Measurements from ENCODE around the gene VAV1. TPM values are rescaled to one million over a fixed set of nuclear protein-coding genes. Genes with fewer than 3 reads are reported as not detected.
A peak's percentile ranks its signal among the peaks of the same experiment; 100 is the strongest.

VAV1 gene
- total RNA-seq, 1 experiment from 2014 or later: 7.5 TPM

GRCh38 chr19:6737873-6738786 is 34.4 kb upstream of the VAV1 start:
- H4K20me1 ChIP-seq (ENCODE audit: insufficient read depth): 0 out of 2 replicates have a peak, but pooled peaks cover 5% of the 10 kb centered on the region
- intact Hi-C loops (cut with micrococcal nuclease; ENCODE audit: unreplicated experiment): loop anchor here (1.0 to 5.0 kb wide), 4 partner anchors 29 to 611 kb away; partner anchors contain the start of genes CRB3 and SH2D3A
- no peaks in the 10 kb centered on the region for H3K9me2 ChIP-seq (ENCODE audit: insufficient read depth)
- H3K27ac ChIP-seq: peak overlapping the region; percentile 52
- no peaks in the 10 kb centered on the region for H3K9me3 ChIP-seq (ENCODE audit: insufficient read depth, low read depth)
- peak overlapping the region; percentile 45; the same call in 1 of the 2 replicates for H3K4me3 ChIP-seq
- peaks cover 34% of the 10 kb centered on the region for H3K4me1 ChIP-seq (replicated peaks; ENCODE audit: insufficient read depth)
- H2AFZ ChIP-seq: 0 out of 2 replicates have a peak overlapping the region, but pooled peaks have one; percentile 49
- no TSS peak for BruUV-seq (replicated peaks)
- DNase-seq: peak; percentile 52 to 65
- no peaks in the 10 kb centered on the region for H3K36me3 ChIP-seq (ENCODE audit: low read depth)
- H3K79me2 ChIP-seq (ENCODE audit: low read depth): peaks cover 49% of the 10 kb centered on the region
- no peaks in the 10 kb centered on the region for H3K27me3 ChIP-seq (ENCODE audit: insufficient read depth, low read depth)
- CTCF ChIA-PET: interaction anchor here (0.5 to 1.1 kb wide), 5 partner anchors 63 to 929 kb away, joined by 3 to 7 read pairs (median 3); no protein-coding TSS in a partner anchor
- TF ChIP-seq EZH2 (IDR thresholded peaks at IDR 0.05; ENCODE audit: low read depth) (no peak), CTCF (conservative IDR thresholded peaks at IDR 0.05) (peak; percentile 72)
- POLR2A ChIA-PET (ENCODE audit: unreplicated experiment): interaction anchor here (0.7 to 1.8 kb wide), 4 partner anchors 10 to 215 kb away, joined by 3 to 8 read pairs (median 4); partner anchors contain the start of gene C3
- H3K4me2 ChIP-seq: peak overlapping the region; percentile 72
- H3F3A ChIP-seq (ENCODE audit: insufficient read depth, low read depth): peaks cover 43% of the 10 kb centered on the region

- Histone ChIP-seq H2AFZ (peak overlapping the region; percentile 49; the same call in 1 of the 2 replicates), H3K79me2 (ENCODE audit: low read depth) (peaks cover 51% of the 10 kb centered on the region), H3F3A (ENCODE audit: insufficient read depth, low read depth) (peaks cover 51% of the 10 kb centered on the region), H3K27me3 (ENCODE audit: insufficient read depth, low read depth) (no peaks in the 10 kb centered on the region), H3K9me3 (ENCODE audit: insufficient read depth, low read depth) (no peaks in the 10 kb centered on the region), H3K36me3 (ENCODE audit: low read depth) (no peaks in the 10 kb centered on the region), H3K4me2 (peak overlapping the region; percentile 72), H3K4me3 (peak overlapping the region; percentile 45; the same call in 1 of the 2 replicates), H4K20me1 (ENCODE audit: insufficient read depth) (0 out of 2 replicates have a peak, but pooled peaks cover 5% of the 10 kb centered on the region), H3K27ac (peak overlapping the region; percentile 52), H3K4me1 (replicated peaks; ENCODE audit: insufficient read depth) (peaks cover 42% of the 10 kb centered on the region), H3K9me2 (ENCODE audit: insufficient read depth) (no peaks in the 10 kb centered on the region)
- no TSS peak for BruUV-seq (replicated peaks)
- CTCF ChIA-PET: interaction anchor here (0.6 to 1.1 kb wide), 3 partner anchors 23 to 125 kb away, joined by 3 read pairs; no protein-coding TSS in a partner anchor
- POLR2A ChIA-PET (ENCODE audit: unreplicated experiment): interaction anchor here (1.2 to 1.8 kb wide), 2 partner anchors 9 to 62 kb away, joined by 3 to 8 read pairs; no protein-coding TSS in a partner anchor
- peak in 1 of 2 experiments; percentile 38 for DNase-seq
- intact Hi-C loops (cut with micrococcal nuclease; ENCODE audit: unreplicated experiment): loop anchor here (1.0 to 5.0 kb wide), 5 partner anchors 28 to 612 kb away; partner anchors contain the start of genes CRB3 and SH2D3A
- no peak for TF ChIP-seq EZH2 (IDR thresholded peaks at IDR 0.05; ENCODE audit: low read depth)
- peak; percentile 5; the same call in 1 of the 2 replicates for TF ChIP-seq CTCF (conservative IDR thresholded peaks at IDR 0.05)
Observed at GRCh38 chr19:6738787-6739389, 33.6 kb upstream of the VAV1 start.
